WERI-Rb-1 (cell line): Measurements from ENCODE around the gene GET4.

ENCODE experiments used
- DNase-seq: peaks from one replicate; pipeline ENCODE4 v3.0.0-alpha.2; 2020
- H3K27ac ChIP-seq: fragments of 250-450 bp; sonication (Bioruptor Pico); 2 replicates; pipeline ENCODE4 v1.5.1; 2020; ENCODE audit warnings: mild to moderate bottlenecking, moderate library complexity
- H3K27me3 ChIP-seq: fragments of 250-450 bp; sonication (Bioruptor Pico); 2 replicates; pipeline ENCODE4 v1.5.1; 2021; ENCODE audit warnings: mild to moderate bottlenecking, low read depth, moderate library complexity; ENCODE audit not compliant: insufficient read depth, severe bottlenecking
- H3K36me3 ChIP-seq: fragments of 250-450 bp; sonication (Bioruptor Pico); 2 replicates; pipeline ENCODE4 v1.5.1; 2020; ENCODE audit warnings: mild to moderate bottlenecking, moderate library complexity
- H3K4me3 ChIP-seq: 2 replicates; pipeline ENCODE4 v1.5.1; 2011; ENCODE audit warnings: low read depth, mild to moderate bottlenecking, control low read depth, low read length
- H3K9me3 ChIP-seq: fragments of 250-450 bp; sonication (Bioruptor Pico); 2 replicates; pipeline ENCODE4 v1.5.1; 2021; ENCODE audit warnings: mild to moderate bottlenecking, moderate library complexity; ENCODE audit not compliant: severe bottlenecking
- TF ChIP-seq, protein P1 (sequence below): IDR thresholded peaks from 2 replicates; pipeline ENCODE4 v1.5.1; 2011; ENCODE audit warnings: low read depth, mild to moderate bottlenecking, control low read depth, inconsistent platforms, low read length

GET4 gene

DNA sequence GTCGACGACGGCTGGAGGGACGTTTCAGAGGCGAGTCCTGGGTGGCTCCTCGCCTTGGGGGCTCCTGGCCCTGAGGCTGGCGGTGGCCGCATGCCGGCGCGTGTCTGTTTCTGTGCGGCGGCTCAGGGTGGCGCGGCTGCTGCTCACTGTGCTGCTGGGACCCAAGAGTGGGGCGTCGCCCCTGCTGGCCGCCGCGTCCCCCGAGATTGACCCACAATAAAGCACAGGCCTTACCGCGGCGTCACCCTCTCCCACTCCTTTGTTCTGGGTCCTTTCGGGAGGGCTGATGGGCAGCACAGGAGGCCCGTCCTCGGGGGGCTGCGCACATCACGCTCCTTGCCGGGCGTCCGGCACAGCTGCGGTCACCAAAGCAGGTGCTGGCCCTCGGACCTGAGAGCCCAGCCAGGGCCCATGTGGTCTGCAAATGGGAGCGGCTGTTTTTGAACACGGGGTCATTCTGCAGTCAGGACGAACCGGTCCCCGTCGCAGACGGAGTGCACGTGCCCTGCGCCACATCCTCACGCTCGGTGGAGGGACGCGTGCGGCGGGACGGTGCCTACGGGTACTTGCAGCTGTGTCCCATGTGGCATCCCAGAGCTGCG, 19.2 kb downstream of the GET4 start:
- no peaks in the 10 kb centered on the region for H3K27me3 ChIP-seq
- no peak overlapping the region for H3K4me3 ChIP-seq
- no peak for DNase-seq
- H3K9me3 ChIP-seq: no peaks in the 10 kb centered on the region
- TF ChIP-seq, protein P1, sequence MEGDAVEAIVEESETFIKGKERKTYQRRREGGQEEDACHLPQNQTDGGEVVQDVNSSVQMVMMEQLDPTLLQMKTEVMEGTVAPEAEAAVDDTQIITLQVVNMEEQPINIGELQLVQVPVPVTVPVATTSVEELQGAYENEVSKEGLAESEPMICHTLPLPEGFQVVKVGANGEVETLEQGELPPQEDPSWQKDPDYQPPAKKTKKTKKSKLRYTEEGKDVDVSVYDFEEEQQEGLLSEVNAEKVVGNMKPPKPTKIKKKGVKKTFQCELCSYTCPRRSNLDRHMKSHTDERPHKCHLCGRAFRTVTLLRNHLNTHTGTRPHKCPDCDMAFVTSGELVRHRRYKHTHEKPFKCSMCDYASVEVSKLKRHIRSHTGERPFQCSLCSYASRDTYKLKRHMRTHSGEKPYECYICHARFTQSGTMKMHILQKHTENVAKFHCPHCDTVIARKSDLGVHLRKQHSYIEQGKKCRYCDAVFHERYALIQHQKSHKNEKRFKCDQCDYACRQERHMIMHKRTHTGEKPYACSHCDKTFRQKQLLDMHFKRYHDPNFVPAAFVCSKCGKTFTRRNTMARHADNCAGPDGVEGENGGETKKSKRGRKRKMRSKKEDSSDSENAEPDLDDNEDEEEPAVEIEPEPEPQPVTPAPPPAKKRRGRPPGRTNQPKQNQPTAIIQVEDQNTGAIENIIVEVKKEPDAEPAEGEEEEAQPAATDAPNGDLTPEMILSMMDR: no peak
- peaks cover 60% of the 10 kb centered on the region for H3K36me3 ChIP-seq
- H3K27ac ChIP-seq: no peak overlapping the region

DNA sequence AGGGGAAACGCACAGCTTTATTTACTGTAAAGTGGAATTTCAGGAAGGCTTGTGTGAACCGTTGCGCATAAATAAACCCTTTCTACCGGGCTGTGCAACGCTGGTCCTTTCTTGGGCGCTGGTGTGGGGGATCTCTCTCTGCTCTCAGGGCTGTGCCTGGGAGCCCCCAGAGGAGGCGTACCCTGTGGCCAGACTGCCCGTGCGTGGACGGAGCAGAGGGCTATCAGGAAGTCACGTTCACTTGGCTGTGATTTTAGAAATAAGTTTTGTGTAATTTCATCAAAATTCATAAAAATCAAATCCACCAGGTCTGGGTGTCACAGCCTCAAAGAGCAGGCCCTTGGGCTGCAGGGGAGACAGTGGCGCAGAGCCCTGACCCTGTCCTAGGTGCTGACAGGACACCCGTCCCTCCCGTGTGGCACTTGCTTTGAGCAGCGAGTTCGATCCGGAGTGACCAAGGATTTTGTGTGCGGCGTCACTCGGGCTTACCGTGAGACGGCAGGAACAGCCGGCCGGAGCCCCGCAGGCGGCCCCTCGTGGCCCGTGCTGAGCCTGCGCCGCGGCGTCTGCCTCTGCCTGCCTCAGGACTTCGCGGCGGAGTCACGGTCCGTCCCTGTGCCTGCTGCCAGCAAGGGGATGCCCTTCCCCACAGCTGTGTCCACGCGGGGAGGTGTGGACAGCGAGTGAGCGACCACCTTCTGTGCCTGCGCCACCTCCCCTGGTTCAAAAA, 20.2 kb downstream of the GET4 start:
- no peak overlapping the region for H3K27ac ChIP-seq
- no peak overlapping the region for H3K4me3 ChIP-seq
- DNase-seq: no peak
- H3K27me3 ChIP-seq: no peaks in the 10 kb centered on the region
- no peaks in the 10 kb centered on the region for H3K9me3 ChIP-seq
- TF ChIP-seq, protein P1: no peak
- H3K36me3 ChIP-seq: peaks cover 52% of the 10 kb centered on the region

DNA sequence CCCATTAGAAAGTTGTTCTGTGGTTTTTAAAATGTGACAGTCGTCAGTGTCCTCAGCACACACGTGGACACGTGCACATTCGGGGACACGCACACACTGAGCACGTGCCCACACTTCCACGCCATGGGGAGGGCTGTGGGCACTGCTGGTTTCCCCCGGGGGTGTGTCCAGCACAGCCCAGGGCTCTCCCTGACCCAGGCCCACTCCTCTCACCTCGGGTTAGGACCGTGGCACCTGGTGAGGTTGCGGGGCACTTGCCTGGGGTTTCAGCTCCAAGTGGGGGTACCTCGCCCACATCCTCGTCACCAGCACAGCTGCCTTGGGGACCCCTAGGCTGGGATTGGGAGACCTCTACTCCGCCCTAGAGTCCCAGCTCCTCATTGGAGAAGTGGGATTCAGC, 20.7 kb downstream of the GET4 start:
- H3K27ac ChIP-seq: no peak overlapping the region
- H3K4me3 ChIP-seq: no peak overlapping the region
- H3K36me3 ChIP-seq: peaks cover 46% of the 10 kb centered on the region
- no peaks in the 10 kb centered on the region for H3K27me3 ChIP-seq
- TF ChIP-seq, protein P1: no peak
- no peaks in the 10 kb centered on the region for H3K9me3 ChIP-seq
- DNase-seq: no peak

DNA sequence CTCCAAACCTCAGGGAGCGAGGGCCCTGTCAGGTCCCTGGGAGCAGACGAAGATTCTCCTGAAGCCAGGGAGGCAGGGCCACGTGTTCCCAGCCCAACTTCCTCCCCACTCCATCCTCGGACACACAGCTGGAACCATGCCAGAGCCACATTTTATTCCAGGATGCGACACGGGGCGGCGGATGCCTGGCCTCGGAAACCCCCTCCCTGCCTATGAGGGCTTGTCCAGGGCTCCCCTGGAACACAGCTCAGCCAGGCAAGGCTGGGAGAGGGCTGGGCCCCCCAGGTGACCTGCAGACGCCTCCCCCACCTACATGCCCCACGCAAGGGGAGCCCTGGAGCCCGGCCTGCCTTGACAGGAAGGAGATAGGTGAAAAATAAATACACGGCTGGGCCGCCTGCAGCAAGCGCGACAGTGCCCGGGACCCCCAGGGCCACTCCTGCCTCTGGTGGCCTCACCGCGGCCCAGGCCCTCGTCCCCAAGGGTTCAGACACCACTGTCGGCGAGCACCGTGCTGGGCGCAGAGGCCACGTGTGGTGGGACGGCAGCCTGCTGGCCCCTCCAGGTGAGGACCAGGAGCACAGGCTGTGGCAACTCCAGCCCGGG, 21.5 kb downstream of the GET4 start:
- H3K27ac ChIP-seq: no peak overlapping the region
- no peaks in the 10 kb centered on the region for H3K27me3 ChIP-seq
- H3K36me3 ChIP-seq: peaks cover 44% of the 10 kb centered on the region
- TF ChIP-seq, protein P1: no peak
- DNase-seq: no peak
- no peak overlapping the region for H3K4me3 ChIP-seq
- no peaks in the 10 kb centered on the region for H3K9me3 ChIP-seq

DNA sequence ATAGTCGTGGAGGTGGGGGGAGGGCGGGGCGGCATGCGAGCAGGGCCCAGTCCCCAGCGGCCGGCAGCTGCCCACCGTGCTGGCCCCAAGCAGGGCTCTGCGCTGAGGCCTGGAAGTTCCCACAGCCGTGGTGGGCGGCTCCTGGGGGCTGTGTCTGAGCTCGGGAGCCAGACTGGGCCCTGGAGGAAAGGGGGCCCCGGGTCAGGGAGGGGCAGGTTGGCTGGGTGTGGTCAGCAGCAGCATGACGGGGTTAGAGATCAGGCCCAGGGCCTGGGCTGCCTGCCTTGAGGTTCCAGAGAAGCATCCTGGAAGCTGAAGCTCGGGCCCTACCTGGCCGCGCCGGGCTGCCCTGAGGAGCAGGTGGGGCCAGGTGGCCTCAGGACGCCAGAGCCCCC, 22.1 kb downstream of the GET4 start:
- no peaks in the 10 kb centered on the region for H3K27me3 ChIP-seq
- peaks cover 44% of the 10 kb centered on the region for H3K36me3 ChIP-seq
- no peak for DNase-seq
- H3K4me3 ChIP-seq: no peak overlapping the region
- no peaks in the 10 kb centered on the region for H3K9me3 ChIP-seq
- H3K27ac ChIP-seq: no peak overlapping the region
- TF ChIP-seq, protein P1: no peak
